MCF 10A (cell line): ENCODE results near the gene ADGRG2. TPM values are rescaled to one million over a fixed set of nuclear protein-coding genes. Genes with fewer than 3 reads are reported as not detected.
"Not testable (repeated sequence)": the region's sequence is repeated elsewhere in the genome, so short reads cannot be mapped to it uniquely, and the experiment has no call there.

Source experiments
- BruUV-seq: library from RNA; stranded (reverse); fragments of 400-500 nt; replicated peaks from 2 replicates; lab custom pipeline; 2021; lab: Mats Ljungman, UMichigan
- CTCF ChIA-PET: fragments of 300-600 bp; sonication (Branson Sonifier 250); formaldehyde crosslinking; extraction: SDS; loops from one replicate; lab custom pipeline; 2021; ENCODE audit warnings: antibody characterized with exemption, inconsistent platforms; lab: Yijun Ruan, JAX
- POLR2A ChIA-PET: fragments of 300-600, 350-650 bp; sonication (Branson Sonifier 250); formaldehyde crosslinking; extraction: SDS; loops from one replicate; lab custom pipeline; 2020; ENCODE audit warnings: antibody characterized with exemption, inconsistent platforms; lab: Yijun Ruan, JAX
- DNase-seq: peaks from one replicate; pipeline ENCODE4 v3.0.0-alpha.2; 2018; ENCODE audit not compliant: unreplicated experiment
- H3K27ac Mint-ChIP-seq: one replicate; pipeline ENCODE4 v1.8.0; 2022; ENCODE audit warnings: mild to moderate bottlenecking, low read depth, mixed read lengths; ENCODE audit not compliant: unreplicated experiment
- H3K27me3 Mint-ChIP-seq: one replicate; pipeline ENCODE4 v1.8.0; 2022; ENCODE audit warnings: mixed read lengths; ENCODE audit not compliant: insufficient read depth, unreplicated experiment
- H3K36me3 Mint-ChIP-seq: one replicate; pipeline ENCODE4 v1.8.0; 2022; ENCODE audit warnings: mild to moderate bottlenecking, moderate library complexity, mixed read lengths; ENCODE audit not compliant: insufficient read depth, unreplicated experiment
- H3K4me1 Mint-ChIP-seq: one replicate; pipeline ENCODE4 v1.8.0; 2022; ENCODE audit warnings: mixed read lengths; ENCODE audit not compliant: insufficient read depth, unreplicated experiment
- H3K4me3 Mint-ChIP-seq: one replicate; pipeline ENCODE4 v1.8.0; 2022; ENCODE audit warnings: mild to moderate bottlenecking, moderate library complexity, mixed read lengths; ENCODE audit not compliant: unreplicated experiment
- H3K9me3 Mint-ChIP-seq: one replicate; pipeline ENCODE4 v1.8.0; 2022; ENCODE audit warnings: mixed read lengths; ENCODE audit not compliant: unreplicated experiment
- intact Hi-C: fragments of 100-400 bp; cut with micrococcal nuclease; formaldehyde crosslinking; loops from 2 replicates; pipeline ENCODE4 v1.14.1; 2022
- total RNA-seq: library from RNA; stranded (reverse); gene quantifications from 2 replicates; pipeline ENCODE4 v1.2.3, GENCODE V29; 2022
- TF ChIP-seq, protein P1 (sequence below): fragments of 200-600 bp; IDR thresholded peaks from one replicate; pipeline ENCODE4 v1.8.0; 2022; ENCODE audit warnings: antibody characterized with exemption, mild to moderate bottlenecking; ENCODE audit not compliant: unreplicated experiment

The ADGRG2 gene
- total RNA-seq, 1 experiment from 2014 or later: 6.4 TPM

DNA sequence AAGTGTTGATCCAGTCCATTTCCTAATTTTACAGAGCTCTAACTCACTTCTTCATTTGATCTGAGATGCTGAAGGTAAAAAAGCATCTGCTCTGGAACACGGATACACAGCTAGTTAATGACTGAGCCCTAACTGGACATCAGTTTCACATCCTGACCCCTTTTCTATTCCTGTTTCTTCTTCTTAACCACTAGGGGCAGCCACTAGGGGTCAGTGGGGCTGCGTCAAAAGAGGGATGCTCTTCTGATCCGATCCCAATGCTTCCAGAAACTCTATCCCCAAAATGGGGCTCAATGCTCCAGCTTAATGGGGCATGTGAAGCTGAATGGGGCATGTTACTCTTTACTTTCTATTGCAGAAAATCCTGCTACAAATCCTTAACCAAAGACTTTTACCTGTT is 105.0 kb downstream of the ADGRG2 start:
- CTCF ChIA-PET: interaction anchor here (0.6 to 4.2 kb wide), 12 partner anchors 10 to 633 kb away, joined by 3 to 30 read pairs (median 4); no protein-coding TSS in a partner anchor

DNA sequence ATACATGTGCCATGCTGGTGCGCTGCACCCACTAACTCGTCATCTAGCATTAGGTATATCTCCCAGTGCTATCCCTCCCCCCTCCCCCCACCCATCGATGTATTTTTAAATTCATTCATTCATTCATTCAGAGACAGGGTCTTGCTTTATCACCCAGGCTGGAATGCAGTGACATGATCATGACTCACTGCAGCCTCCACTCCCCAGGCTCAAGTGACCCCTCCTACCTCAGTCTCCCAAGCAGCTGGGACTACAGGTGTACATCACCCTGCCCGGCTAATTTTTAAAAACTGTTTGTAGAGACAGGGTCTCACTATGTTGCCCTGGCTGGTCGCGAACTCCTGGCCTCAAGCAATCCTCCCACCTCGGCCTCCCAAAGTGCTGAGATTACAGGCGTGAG is 105.7 kb downstream of the ADGRG2 start:
- H3K9me3 Mint-ChIP-seq, H3K27me3 Mint-ChIP-seq, DNase-seq, H3K4me1 Mint-ChIP-seq, H3K36me3 Mint-ChIP-seq, H3K27ac Mint-ChIP-seq, H3K4me3 Mint-ChIP-seq, BruUV-seq: not testable (repeated sequence)
- ChIA-PET CTCF (interaction anchor here (0.6 to 4.2 kb wide), 9 partner anchors 11 to 632 kb away, joined by 3 to 30 read pairs (median 4); no protein-coding TSS in a partner anchor), POLR2A (interaction anchor here (0.7 kb wide), 1 partner anchor 317 kb away, joined by 3 read pairs; no protein-coding TSS in a partner anchor)
- intact Hi-C loops: loop anchor here (1.0 kb wide), 2 partner anchors 210 to 318 kb away; no protein-coding TSS in a partner anchor

More for the DNA sequence above, 105.0 kb downstream of the ADGRG2 start:
- TF ChIP-seq, protein P1, sequence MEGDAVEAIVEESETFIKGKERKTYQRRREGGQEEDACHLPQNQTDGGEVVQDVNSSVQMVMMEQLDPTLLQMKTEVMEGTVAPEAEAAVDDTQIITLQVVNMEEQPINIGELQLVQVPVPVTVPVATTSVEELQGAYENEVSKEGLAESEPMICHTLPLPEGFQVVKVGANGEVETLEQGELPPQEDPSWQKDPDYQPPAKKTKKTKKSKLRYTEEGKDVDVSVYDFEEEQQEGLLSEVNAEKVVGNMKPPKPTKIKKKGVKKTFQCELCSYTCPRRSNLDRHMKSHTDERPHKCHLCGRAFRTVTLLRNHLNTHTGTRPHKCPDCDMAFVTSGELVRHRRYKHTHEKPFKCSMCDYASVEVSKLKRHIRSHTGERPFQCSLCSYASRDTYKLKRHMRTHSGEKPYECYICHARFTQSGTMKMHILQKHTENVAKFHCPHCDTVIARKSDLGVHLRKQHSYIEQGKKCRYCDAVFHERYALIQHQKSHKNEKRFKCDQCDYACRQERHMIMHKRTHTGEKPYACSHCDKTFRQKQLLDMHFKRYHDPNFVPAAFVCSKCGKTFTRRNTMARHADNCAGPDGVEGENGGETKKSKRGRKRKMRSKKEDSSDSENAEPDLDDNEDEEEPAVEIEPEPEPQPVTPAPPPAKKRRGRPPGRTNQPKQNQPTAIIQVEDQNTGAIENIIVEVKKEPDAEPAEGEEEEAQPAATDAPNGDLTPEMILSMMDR: peak; percentile 4
- H3K27me3 Mint-ChIP-seq: no peaks in the 10 kb centered on the region
- no peak overlapping the region for H3K4me3 Mint-ChIP-seq
- H3K4me1 Mint-ChIP-seq: no peaks in the 10 kb centered on the region
- POLR2A ChIA-PET: no interaction called here
- intact Hi-C loops: loop anchor here (1.0 kb wide), 2 partner anchors 209 to 317 kb away; no protein-coding TSS in a partner anchor
- H3K27ac Mint-ChIP-seq: no peak overlapping the region
- BruUV-seq: no TSS peak
- peaks cover 8% of the 10 kb centered on the region for H3K9me3 Mint-ChIP-seq
- no peaks in the 10 kb centered on the region for H3K36me3 Mint-ChIP-seq
- DNase-seq: peak; percentile 49

DNA sequence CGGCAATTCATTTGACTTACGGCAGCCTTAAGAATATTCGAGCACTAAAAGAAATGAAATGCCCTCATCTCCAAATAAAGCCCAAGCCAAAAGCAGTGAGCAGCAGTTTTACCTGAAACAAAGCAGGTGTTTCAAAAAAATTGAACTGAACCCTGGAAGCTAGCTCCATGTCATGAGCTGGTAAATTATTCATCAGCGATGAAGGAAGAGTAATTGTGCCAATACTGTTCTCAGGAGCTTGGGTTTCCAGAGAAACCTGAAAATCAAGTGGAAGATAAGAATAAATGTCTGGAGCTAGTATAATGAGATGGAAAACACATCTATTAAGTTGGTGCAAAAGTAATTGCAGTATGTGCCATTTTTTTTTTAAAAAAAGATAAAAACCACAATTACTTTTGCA is 114.4 kb downstream of the ADGRG2 start:
- BruUV-seq: no TSS peak
- ChIA-PET POLR2A (no interaction called here), CTCF (interaction anchor here (0.6 to 1.5 kb wide), 5 partner anchors 10 to 599 kb away, joined by 3 to 8 read pairs (median 3); no protein-coding TSS in a partner anchor)
- Mint-ChIP-seq H3K4me1 (no peaks in the 10 kb centered on the region), H3K27ac (no peak overlapping the region), H3K4me3 (no peak overlapping the region), H3K36me3 (peaks cover 11% of the 10 kb centered on the region), H3K9me3 (no peaks in the 10 kb centered on the region), H3K27me3 (no peaks in the 10 kb centered on the region)
- TF ChIP-seq, protein P1: no peak
- intact Hi-C loops: no loop called here
- DNase-seq: no peak

DNA sequence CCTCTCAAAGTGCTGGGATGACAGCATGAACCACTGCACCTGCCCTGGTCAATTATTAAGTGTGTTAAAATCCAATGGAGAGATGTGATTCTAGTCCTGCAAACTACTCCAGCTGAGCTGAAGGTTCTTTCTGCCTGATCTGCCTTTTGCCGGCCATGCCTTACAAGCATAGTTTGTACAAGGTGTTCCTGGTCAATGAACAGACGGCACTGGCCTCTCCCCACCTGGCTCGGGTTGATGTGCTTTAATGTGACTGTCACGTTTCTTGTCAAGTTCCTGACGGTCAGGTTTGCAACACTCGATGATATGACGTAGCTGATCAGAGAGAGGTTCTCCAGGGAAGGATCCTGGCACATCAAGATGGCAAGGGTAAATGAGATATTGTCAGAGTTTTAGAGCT is 115.3 kb downstream of the ADGRG2 start:
- Mint-ChIP-seq H3K36me3 (peaks cover 11% of the 10 kb centered on the region), H3K9me3 (no peaks in the 10 kb centered on the region), H3K27ac (no peak overlapping the region), H3K4me3 (no peak overlapping the region), H3K27me3 (no peaks in the 10 kb centered on the region), H3K4me1 (no peaks in the 10 kb centered on the region)
- ChIA-PET CTCF (interaction anchor here (0.8 to 1.6 kb wide), 7 partner anchors 11 to 618 kb away, joined by 3 to 8 read pairs (median 4); no protein-coding TSS in a partner anchor), POLR2A (no interaction called here)
- DNase-seq: no peak
- TF ChIP-seq, protein P1: no peak
- intact Hi-C loops: no loop called here
- no TSS peak for BruUV-seq
